AG04450 (cell line): Measurements from ENCODE around the gene PRDM2. TPM values are rescaled to one million over a fixed set of nuclear protein-coding genes. Genes with fewer than 3 reads are reported as not detected.
"Not testable (repeated sequence)": the region's sequence is repeated elsewhere in the genome, so short reads cannot be mapped to it uniquely, and the experiment has no call there.

Experiments used
- CTCF ChIA-PET: fragments of 300-600, 350-600 bp; formaldehyde crosslinking; extraction: SDS; loops from one replicate; lab custom pipeline; 2022; ENCODE audit warnings: antibody characterized with exemption, inconsistent platforms; lab: Charles Lee
- POLR2A ChIA-PET: fragments of 350-600 bp; formaldehyde crosslinking; extraction: SDS; loops from one replicate; lab custom pipeline; 2021; ENCODE audit warnings: antibody characterized with exemption, inconsistent platforms; lab: Yijun Ruan, JAX
- DNase-seq: peaks from one replicate; pipeline ENCODE4 v3.0.0-alpha.2; 2011; ENCODE audit warnings: low read depth, low spot score
- H3K27ac ChIP-seq: one replicate; pipeline ENCODE4 v1.5.1; 2012; ENCODE audit warnings: low read depth, low read length, control low read depth
- H3K27me3 ChIP-seq: one replicate; pipeline ENCODE4 v1.6.0; 2012; ENCODE audit warnings: low read length; ENCODE audit not compliant: control insufficient read depth, insufficient read depth
- H3K4me3 ChIP-seq: 2 replicates; pipeline ENCODE4 v1.5.1; 2011; ENCODE audit warnings: mild to moderate bottlenecking, low read depth, low read length, control low read depth
- H3K9me3 ChIP-seq: 2 replicates; pipeline ENCODE4 v1.5.1; 2012; ENCODE audit warnings: low read length; ENCODE audit not compliant: control insufficient read depth, insufficient read depth
- CTCF ChIP-seq: IDR thresholded peaks from 2 replicates; pipeline ENCODE4 v1.5.1; 2011; ENCODE audit warnings: low read depth, low read length, control low read depth, inconsistent platforms
- polyA plus RNA-seq: library from polyadenylated mRNA; depleted of rRNA; stranded (reverse); fragments of >200 nt; gene quantifications from 2 replicates; pipeline ENCODE4 v1.2.3, GENCODE V29; 2011

Gene PRDM2
- polyA plus RNA-seq, 1 experiment: 16.4 TPM

DNA sequence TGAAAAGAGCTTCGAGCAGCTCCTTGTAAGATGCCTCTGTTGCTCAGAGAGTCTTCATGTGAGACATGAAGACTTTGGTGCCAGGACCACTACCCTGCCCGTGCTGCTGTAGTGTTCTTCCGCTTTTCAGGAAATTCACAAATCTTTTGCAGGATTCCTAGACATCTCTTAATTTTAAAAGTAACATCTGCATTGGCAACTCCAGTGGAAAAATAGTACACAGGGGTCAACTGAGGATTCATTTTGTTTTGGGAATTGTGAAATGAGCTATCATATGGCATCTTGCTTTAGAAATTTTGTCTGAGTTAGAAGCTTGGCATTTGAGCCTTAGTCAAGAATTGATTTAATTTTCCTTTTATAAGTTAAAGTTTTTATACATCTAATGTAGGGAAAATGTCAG lies 7.2 kb downstream of the PRDM2 start:
- ChIA-PET POLR2A (interaction anchor here (0.6 kb wide), 1 partner anchor 21 kb away, joined by 3 read pairs; no protein-coding TSS in a partner anchor), CTCF (interaction anchor here (1.3 kb wide), 1 partner anchor 41 kb away, joined by 4 read pairs; no protein-coding TSS in a partner anchor)
- no peak for TF ChIP-seq CTCF
- Histone ChIP-seq H3K27ac (no peak overlapping the region), H3K4me3 (no peak overlapping the region), H3K27me3 (no peaks in the 10 kb centered on the region), H3K9me3 (no peaks in the 10 kb centered on the region)
- no peak for DNase-seq

DNA sequence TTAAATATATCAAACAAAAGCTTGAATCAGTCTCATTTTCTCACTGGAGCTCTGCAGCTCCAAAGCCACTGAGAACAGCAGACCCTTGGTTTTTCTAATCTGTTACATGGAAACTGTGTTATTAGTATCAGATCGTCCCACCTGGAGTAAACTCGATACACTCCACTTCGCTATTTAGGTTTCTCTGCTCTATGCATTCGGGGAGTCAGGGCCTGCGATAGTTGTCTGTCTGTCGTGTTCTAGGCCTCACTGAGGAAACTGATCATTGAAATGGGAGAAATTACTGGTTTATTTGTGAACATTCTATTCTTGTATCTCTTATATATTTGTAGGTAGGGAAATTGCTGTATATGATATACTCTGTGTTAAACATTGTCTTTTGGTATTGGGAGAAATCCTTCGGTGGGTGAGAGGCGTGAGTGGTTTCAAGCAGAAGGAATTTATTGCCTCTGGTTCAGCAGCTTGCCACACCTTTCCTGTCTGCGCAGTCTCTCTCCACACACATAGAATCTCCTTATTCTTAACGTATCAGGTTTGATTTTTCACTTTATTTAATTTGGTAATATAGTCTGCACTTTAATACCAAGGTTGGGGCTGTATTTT lies 8.5 kb downstream of the PRDM2 start:
- H3K9me3 ChIP-seq: no peaks in the 10 kb centered on the region
- POLR2A ChIA-PET: interaction anchor here (0.6 kb wide), 1 partner anchor 22 kb away, joined by 3 read pairs; no protein-coding TSS in a partner anchor
- H3K27me3 ChIP-seq: no peaks in the 10 kb centered on the region
- no peak overlapping the region for H3K27ac ChIP-seq
- CTCF ChIA-PET: interaction anchor here (0.8 to 1.0 kb wide), 3 partner anchors 8 to 56 kb away, joined by 3 read pairs; no protein-coding TSS in a partner anchor
- DNase-seq: no peak
- H3K4me3 ChIP-seq: no peak overlapping the region
- TF ChIP-seq CTCF: no peak

- TF ChIP-seq CTCF: no peak
- no peak for DNase-seq
- H3K4me3 ChIP-seq: no peak overlapping the region
- ChIA-PET POLR2A (no interaction called here), CTCF (no interaction called here)
- no peaks in the 10 kb centered on the region for H3K9me3 ChIP-seq
- no peak overlapping the region for H3K27ac ChIP-seq
- H3K27me3 ChIP-seq: no peaks in the 10 kb centered on the region
Measured at GRCh38 chr1:13710086-13710485, 10.1 kb downstream of the PRDM2 start.

- POLR2A ChIA-PET: no interaction called here
- no peak overlapping the region for H3K27ac ChIP-seq
- no peaks in the 10 kb centered on the region for H3K9me3 ChIP-seq
- CTCF ChIA-PET: interaction anchor here (0.6 to 1.4 kb wide), 11 partner anchors 9 to 51 kb away, joined by 3 to 7 read pairs (median 4); no protein-coding TSS in a partner anchor
- no peaks in the 10 kb centered on the region for H3K27me3 ChIP-seq
- H3K4me3 ChIP-seq: no peak overlapping the region
- no peak for DNase-seq
- peak; percentile 44 for TF ChIP-seq CTCF
Measured at GRCh38 chr1:13714851-13715250, 14.9 kb downstream of the PRDM2 start.

DNA sequence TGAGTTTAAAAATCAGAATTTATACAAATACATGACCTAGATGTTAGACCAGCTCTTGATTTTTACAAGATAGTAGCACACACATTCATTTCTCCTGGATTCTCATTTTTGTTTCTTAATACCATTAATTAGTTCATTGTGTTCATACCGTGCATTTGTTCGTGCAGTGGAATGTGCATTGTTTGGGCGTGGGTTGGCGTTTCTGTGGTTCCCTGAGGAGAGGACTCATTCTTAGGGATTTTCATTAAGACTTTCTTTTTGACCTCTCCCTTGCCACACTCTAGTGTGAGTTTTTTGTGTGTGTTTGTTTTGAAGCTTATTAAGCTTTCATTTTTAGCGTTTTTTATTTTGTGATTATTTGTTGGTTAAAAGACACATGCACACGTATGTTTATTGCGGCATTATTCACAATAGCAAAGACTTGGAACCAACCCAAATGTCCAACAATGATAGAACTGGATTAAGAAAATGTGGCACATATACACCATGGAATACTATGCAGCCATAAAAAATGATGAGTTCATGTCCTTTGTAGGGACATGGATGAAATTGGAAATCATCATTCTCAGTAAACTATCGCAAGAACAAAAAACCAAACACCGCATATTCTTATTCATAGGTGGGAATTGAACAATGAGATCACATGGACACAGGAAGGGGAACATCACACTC lies 15.8 kb downstream of the PRDM2 start:
- H3K4me3 ChIP-seq, H3K27ac ChIP-seq, DNase-seq: not testable (repeated sequence)

More for the DNA sequence above, 15.8 kb downstream of the PRDM2 start:
- H3K27me3 ChIP-seq, H3K9me3 ChIP-seq, POLR2A ChIA-PET: not testable (repeated sequence)
- CTCF ChIA-PET: interaction anchor here (0.7 to 1.5 kb wide), 10 partner anchors 9 to 36 kb away, joined by 3 to 7 read pairs (median 4); no protein-coding TSS in a partner anchor
